Measurements from ENCODE around the gene CMTR1.

Gene CMTR1

GRCh38 chr6:37518116-37518515 is 85.1 kb downstream of the CMTR1 start:
- Histone ChIP-seq H3K9me3 (replicated peaks; ENCODE audit: low read length) (no peaks in the 10 kb centered on the region), H3K36me3 (ENCODE audit: insufficient read depth, low read length) (no peaks in the 10 kb centered on the region), H3K4me3 (ENCODE audit: low read length) (no peak overlapping the region), H3K9ac (ENCODE audit: low read depth, low read length) (no peak overlapping the region), H3K27me3 (ENCODE audit: control insufficient read depth, insufficient read depth, low read length) (peaks cover 76% of the 10 kb centered on the region), H3K4me2 (ENCODE audit: low read length) (no peak overlapping the region), H3K4me1 (ENCODE audit: control insufficient read depth, insufficient read depth, low read length) (peaks cover 7% of the 10 kb centered on the region)

DNA sequence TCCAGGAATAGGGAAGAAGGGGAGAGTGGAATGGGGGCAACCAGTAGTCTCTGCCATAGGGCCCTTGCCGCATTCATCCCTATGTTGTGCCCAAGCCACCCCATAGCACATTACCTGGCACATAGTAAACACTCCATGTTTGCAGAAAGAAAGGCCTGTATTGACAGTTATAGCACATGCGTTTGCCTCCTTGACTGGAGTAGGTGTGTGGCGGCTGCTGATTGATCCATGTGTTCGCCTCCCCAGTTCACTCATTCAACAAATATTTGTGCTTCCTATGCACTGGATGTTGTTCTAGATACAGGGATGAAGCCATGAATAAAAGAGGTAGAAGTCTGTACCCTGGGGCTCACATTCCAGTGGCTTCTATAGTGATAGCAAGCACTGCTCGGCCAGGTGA is 86.4 kb downstream of the CMTR1 start:
- no peaks in the 10 kb centered on the region for H3K36me3 ChIP-seq (ENCODE audit: insufficient read depth, low read length)
- H3K4me2 ChIP-seq (ENCODE audit: low read length): no peak overlapping the region
- peaks cover 63% of the 10 kb centered on the region for H3K27me3 ChIP-seq (ENCODE audit: control insufficient read depth, insufficient read depth, low read length)
- peaks cover 9% of the 10 kb centered on the region for H3K4me1 ChIP-seq (ENCODE audit: control insufficient read depth, insufficient read depth, low read length)
- H3K9ac ChIP-seq (ENCODE audit: low read depth, low read length): no peak overlapping the region
- no peaks in the 10 kb centered on the region for H3K9me3 ChIP-seq (replicated peaks; ENCODE audit: low read length)
- no peak overlapping the region for H3K4me3 ChIP-seq (ENCODE audit: low read length)

DNA sequence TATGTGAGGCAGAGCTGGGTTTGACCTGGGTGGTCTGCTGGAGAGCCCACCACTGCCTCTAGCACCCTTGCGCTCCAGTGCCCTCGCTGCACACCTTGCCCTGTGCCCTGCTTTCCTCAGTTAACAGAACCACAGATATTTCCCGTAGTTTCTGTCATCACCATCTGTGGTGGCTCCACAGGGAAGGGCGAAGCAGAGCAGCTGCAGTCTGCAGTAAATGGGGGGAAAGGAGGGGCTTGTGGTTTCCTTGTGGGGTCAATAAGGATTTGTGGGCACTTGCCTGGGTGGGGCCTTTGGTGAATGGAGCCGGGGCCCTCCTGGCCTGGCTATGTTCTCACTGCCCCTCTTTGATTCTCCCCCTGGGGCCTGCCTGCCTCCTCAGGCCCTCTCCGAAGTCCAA is 87.9 kb downstream of the CMTR1 start:
- Histone ChIP-seq H3K9me3 (replicated peaks; ENCODE audit: low read length) (no peaks in the 10 kb centered on the region), H3K4me2 (ENCODE audit: low read length) (no peak overlapping the region), H3K36me3 (ENCODE audit: insufficient read depth, low read length) (no peaks in the 10 kb centered on the region), H3K27me3 (ENCODE audit: control insufficient read depth, insufficient read depth, low read length) (peaks cover 54% of the 10 kb centered on the region), H3K9ac (ENCODE audit: low read depth, low read length) (no peak overlapping the region), H3K4me3 (ENCODE audit: low read length) (no peak overlapping the region), H3K4me1 (ENCODE audit: control insufficient read depth, insufficient read depth, low read length) (peaks cover 11% of the 10 kb centered on the region)

- no peak overlapping the region for H3K4me3 ChIP-seq (ENCODE audit: low read length)
- no peak overlapping the region for H3K9ac ChIP-seq (ENCODE audit: low read depth, low read length)
- H3K9me3 ChIP-seq (replicated peaks; ENCODE audit: low read length): no peaks in the 10 kb centered on the region
- peaks cover 11% of the 10 kb centered on the region for H3K4me1 ChIP-seq (ENCODE audit: control insufficient read depth, insufficient read depth, low read length)
- no peaks in the 10 kb centered on the region for H3K36me3 ChIP-seq (ENCODE audit: insufficient read depth, low read length)
- H3K27me3 ChIP-seq (ENCODE audit: control insufficient read depth, insufficient read depth, low read length): peaks cover 47% of the 10 kb centered on the region
- no peak overlapping the region for H3K4me2 ChIP-seq (ENCODE audit: low read length)
Measured at GRCh38 chr6:37521674-37522073, 88.7 kb downstream of the CMTR1 start.

- Histone ChIP-seq H3K9ac (ENCODE audit: low read depth, low read length) (no peak overlapping the region), H3K4me2 (ENCODE audit: low read length) (no peak overlapping the region), H3K9me3 (replicated peaks; ENCODE audit: low read length) (no peaks in the 10 kb centered on the region), H3K4me3 (ENCODE audit: low read length) (no peak overlapping the region), H3K36me3 (ENCODE audit: insufficient read depth, low read length) (no peaks in the 10 kb centered on the region), H3K27me3 (ENCODE audit: control insufficient read depth, insufficient read depth, low read length) (peaks cover 41% of the 10 kb centered on the region), H3K4me1 (ENCODE audit: control insufficient read depth, insufficient read depth, low read length) (peaks cover 11% of the 10 kb centered on the region)
Measured at GRCh38 chr6:37522836-37523235, 89.8 kb downstream of the CMTR1 start.

DNA sequence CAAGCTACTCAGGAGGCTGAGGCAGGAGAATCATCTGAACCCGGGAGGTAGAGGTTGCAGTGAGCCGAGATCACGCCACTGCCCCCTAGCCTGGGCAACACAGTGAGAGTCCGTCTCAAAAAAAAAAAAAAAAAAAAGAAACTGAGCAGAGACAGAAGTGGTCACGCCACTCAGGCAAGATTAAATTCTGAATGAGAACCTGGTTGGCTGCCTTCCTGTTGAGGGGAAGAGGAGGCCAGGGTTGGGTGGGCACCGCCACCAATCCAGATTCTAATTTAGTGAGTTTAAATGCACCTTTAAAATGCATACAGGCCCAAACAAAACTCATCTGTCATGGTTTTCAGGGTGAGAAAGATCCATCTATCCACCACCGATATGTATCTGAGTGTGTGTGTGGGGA is 90.4 kb downstream of the CMTR1 start:
- Histone ChIP-seq H3K4me3 (ENCODE audit: low read length) (no peak overlapping the region), H3K36me3 (ENCODE audit: insufficient read depth, low read length) (no peaks in the 10 kb centered on the region), H3K4me1 (ENCODE audit: control insufficient read depth, insufficient read depth, low read length) (peaks cover 11% of the 10 kb centered on the region)

GRCh38 chr6:37524025-37524969 is 91.3 kb downstream of the CMTR1 start:
- Histone ChIP-seq H3K4me3 (ENCODE audit: low read length) (no peak overlapping the region), H3K9ac (ENCODE audit: low read depth, low read length) (no peak overlapping the region), H3K27me3 (ENCODE audit: control insufficient read depth, insufficient read depth, low read length) (peaks cover 38% of the 10 kb centered on the region), H3K9me3 (replicated peaks; ENCODE audit: low read length) (no peaks in the 10 kb centered on the region), H3K36me3 (ENCODE audit: insufficient read depth, low read length) (no peaks in the 10 kb centered on the region), H3K4me1 (ENCODE audit: control insufficient read depth, insufficient read depth, low read length) (peaks cover 11% of the 10 kb centered on the region), H3K4me2 (ENCODE audit: low read length) (peak overlapping the region; percentile 48)

More for the DNA sequence above, 90.4 kb downstream of the CMTR1 start:
- no peak overlapping the region for H3K9ac ChIP-seq (ENCODE audit: low read depth, low read length)
- no peaks in the 10 kb centered on the region for H3K9me3 ChIP-seq (replicated peaks; ENCODE audit: low read length)
- no peak overlapping the region for H3K4me2 ChIP-seq (ENCODE audit: low read length)
- H3K27me3 ChIP-seq (ENCODE audit: control insufficient read depth, insufficient read depth, low read length): peaks cover 38% of the 10 kb centered on the region

DNA sequence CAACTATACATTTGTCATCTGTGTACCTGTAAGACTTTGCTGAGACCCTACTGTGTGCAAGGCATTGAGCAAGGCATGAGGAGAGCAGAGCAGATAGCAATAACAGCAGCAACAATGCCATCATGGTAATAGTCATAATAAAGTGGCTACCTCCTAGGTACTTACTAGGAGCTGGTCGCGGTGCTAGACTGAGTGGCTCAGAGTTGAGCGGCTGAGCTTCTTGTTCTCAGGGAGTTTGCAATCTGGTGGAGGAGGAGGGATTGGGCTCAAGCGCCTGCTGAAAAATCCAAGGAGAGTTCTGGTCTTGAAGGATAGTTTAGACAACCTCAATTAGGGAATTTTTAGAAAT is 91.9 kb downstream of the CMTR1 start:
- H3K4me1 ChIP-seq (ENCODE audit: control insufficient read depth, insufficient read depth, low read length): peaks cover 11% of the 10 kb centered on the region
- no peak overlapping the region for H3K9ac ChIP-seq (ENCODE audit: low read depth, low read length)
- H3K27me3 ChIP-seq (ENCODE audit: control insufficient read depth, insufficient read depth, low read length): peaks cover 37% of the 10 kb centered on the region
- no peaks in the 10 kb centered on the region for H3K9me3 ChIP-seq (replicated peaks; ENCODE audit: low read length)
- H3K36me3 ChIP-seq (ENCODE audit: insufficient read depth, low read length): no peaks in the 10 kb centered on the region
- H3K4me2 ChIP-seq (ENCODE audit: low read length): peak overlapping the region; percentile 46
- no peak overlapping the region for H3K4me3 ChIP-seq (ENCODE audit: low read length)

DNA sequence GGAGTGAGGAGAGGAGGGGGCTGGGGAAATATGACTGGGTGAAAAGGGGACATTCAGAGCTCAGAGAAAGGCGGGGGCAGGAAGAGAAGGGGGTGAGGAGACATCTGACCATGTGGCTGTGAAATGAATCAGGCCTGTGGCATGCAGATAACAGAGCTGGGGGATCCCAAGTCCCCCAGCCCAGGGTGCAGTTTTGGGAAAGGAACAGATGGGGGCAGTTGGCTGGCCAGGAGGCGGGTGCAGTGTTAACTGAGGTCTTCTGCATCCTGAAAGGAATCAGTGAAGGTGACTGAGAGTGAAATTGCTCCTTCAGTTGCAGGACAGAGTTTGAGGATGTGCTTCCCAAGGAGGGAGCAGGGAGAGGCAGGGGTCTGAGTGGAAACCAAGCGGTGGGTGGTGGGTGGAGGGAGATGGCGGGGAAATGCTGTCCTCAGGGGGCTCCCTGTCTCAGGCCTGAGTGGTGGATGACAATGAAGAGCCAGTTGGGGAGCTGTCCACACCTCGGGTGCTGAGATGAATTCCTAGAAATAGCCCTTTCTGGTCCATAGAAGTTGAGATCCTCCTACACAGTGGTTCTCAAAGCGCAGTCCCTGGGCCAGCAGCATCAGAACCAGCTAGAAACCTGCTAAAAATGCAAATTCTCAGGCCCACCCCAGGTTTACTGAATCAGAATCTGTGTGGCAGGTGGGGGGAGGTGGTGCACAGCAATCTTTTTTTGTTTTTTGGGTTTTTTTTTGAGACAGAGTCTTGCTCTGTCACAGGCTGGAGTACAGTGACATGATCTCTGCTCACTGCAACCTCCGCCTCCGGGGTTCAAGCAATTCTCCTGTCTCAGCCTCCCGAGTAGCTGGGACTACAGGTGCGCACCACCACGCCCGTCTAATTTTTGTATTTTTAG is 92.7 kb downstream of the CMTR1 start:
- Histone ChIP-seq H3K36me3 (ENCODE audit: insufficient read depth, low read length) (no peaks in the 10 kb centered on the region), H3K9me3 (replicated peaks; ENCODE audit: low read length) (no peaks in the 10 kb centered on the region), H3K4me3 (ENCODE audit: low read length) (no peak overlapping the region), H3K4me1 (ENCODE audit: control insufficient read depth, insufficient read depth, low read length) (peaks cover 13% of the 10 kb centered on the region), H3K9ac (ENCODE audit: low read depth, low read length) (no peak overlapping the region), H3K27me3 (ENCODE audit: control insufficient read depth, insufficient read depth, low read length) (peaks cover 42% of the 10 kb centered on the region), H3K4me2 (ENCODE audit: low read length) (no peak overlapping the region)

DNA sequence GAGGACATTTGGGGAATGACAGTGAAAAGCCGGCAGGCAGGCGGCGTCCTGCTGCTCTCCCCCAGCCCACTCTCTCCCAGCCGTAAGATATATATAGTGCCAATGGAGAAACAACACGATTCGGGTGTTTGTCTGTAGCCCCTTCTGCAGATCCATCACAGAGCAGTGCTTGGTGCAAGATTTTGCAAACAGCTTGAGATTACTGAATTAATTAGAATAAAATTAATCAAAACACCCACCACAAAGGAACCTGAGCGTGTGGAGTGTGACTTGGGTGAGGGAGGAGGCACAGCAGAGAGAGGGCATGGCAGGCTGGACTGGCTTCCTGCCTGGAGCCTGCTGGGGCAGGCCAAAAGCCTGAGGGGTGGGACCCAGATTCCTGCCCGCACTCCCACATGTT is 95.5 kb downstream of the CMTR1 start:
- H3K4me3 ChIP-seq (ENCODE audit: low read length): no peak overlapping the region
- peaks cover 23% of the 10 kb centered on the region for H3K4me1 ChIP-seq (ENCODE audit: control insufficient read depth, insufficient read depth, low read length)
- H3K9me3 ChIP-seq (replicated peaks; ENCODE audit: low read length): no peaks in the 10 kb centered on the region
- no peak overlapping the region for H3K9ac ChIP-seq (ENCODE audit: low read depth, low read length)
- no peak overlapping the region for H3K4me2 ChIP-seq (ENCODE audit: low read length)
- H3K36me3 ChIP-seq (ENCODE audit: insufficient read depth, low read length): no peaks in the 10 kb centered on the region
- peaks cover 53% of the 10 kb centered on the region for H3K27me3 ChIP-seq (ENCODE audit: control insufficient read depth, insufficient read depth, low read length)

- Histone ChIP-seq H3K27me3 (ENCODE audit: control insufficient read depth, insufficient read depth, low read length) (peaks cover 70% of the 10 kb centered on the region), H3K4me3 (ENCODE audit: low read length) (no peak overlapping the region), H3K4me2 (ENCODE audit: low read length) (no peak overlapping the region), H3K36me3 (ENCODE audit: insufficient read depth, low read length) (no peaks in the 10 kb centered on the region), H3K9me3 (replicated peaks; ENCODE audit: low read length) (no peaks in the 10 kb centered on the region), H3K4me1 (ENCODE audit: control insufficient read depth, insufficient read depth, low read length) (peaks cover 12% of the 10 kb centered on the region), H3K9ac (ENCODE audit: low read depth, low read length) (no peak overlapping the region)
Measured at GRCh38 chr6:37530297-37530696, 97.3 kb downstream of the CMTR1 start.
